Heart left ventricle (tissue), 16 donors: Measurements from ENCODE around the gene FBXL19. TPM values are rescaled to one million over a fixed set of nuclear protein-coding genes. Genes with fewer than 3 reads are reported as not detected.

Source experiments
- ATAC-seq, 4 donors: fragments of 200-7000 bp; cut with Tn5 transposase; one replicate each; pipeline ENCODE4 v1.9.1; 2020 to 2022; ENCODE audit warnings: moderate library complexity in 4 of 4, mild to moderate bottlenecking in 3 of 4, moderate number of reproducible peaks in 1 of 4
- DNase-seq, 5 donors: peaks; one replicate each; pipeline ENCODE4 v3.0.0-alpha.2; 2020
- H3K27ac ChIP-seq, 12 donors: fragments of 200-600 bp; sonication (generic) in 4 of 12; one replicate each; pipeline versions ENCODE4 v1.5.0 to v1.8.0; 2016 to 2022; ENCODE audit warnings: mild to moderate bottlenecking in 2 of 12
- H3K27me3 ChIP-seq, 9 donors: fragments of 200-600 bp; sonication (generic) in 2 of 9; one replicate each; pipeline versions ENCODE4 v1.5.1 to v1.8.0; 2016 to 2022; ENCODE audit warnings: mild to moderate bottlenecking in 3 of 9
- H3K36me3 ChIP-seq, 9 donors: fragments of 200-600 bp; sonication (generic) in 2 of 9; one replicate each; pipeline versions ENCODE4 v1.5.0 to v1.8.0; 2018 to 2022; ENCODE audit warnings: mild to moderate bottlenecking in 2 of 9
- H3K4me1 ChIP-seq, 12 donors: fragments of 200-600 bp; sonication (generic) in 4 of 12; one replicate each; pipeline versions ENCODE4 v1.5.0 to v1.8.0; 2016 to 2022; ENCODE audit warnings: mild to moderate bottlenecking in 3 of 12
- H3K4me3 ChIP-seq, 12 donors: fragments of 200-600 bp; sonication (generic) in 4 of 12; one replicate each; pipeline versions ENCODE4 v1.5.0 to v1.8.0; 2017 to 2022; ENCODE audit warnings: mild to moderate bottlenecking in 9 of 12, moderate library complexity in 4 of 12
- H3K9me3 ChIP-seq, 12 donors: fragments of 200-600 bp; sonication (generic) in 4 of 12; one replicate each; pipeline versions ENCODE4 v1.5.0 to v1.8.0; 2016 to 2022; ENCODE audit warnings: mild to moderate bottlenecking in 1 of 12
- POLR2A ChIP-seq, 2 donors: fragments of 450-650 bp; IDR thresholded peaks; one replicate each; pipeline ENCODE4 v1.6.1; 2017; ENCODE audit warnings: antibody characterized with exemption in 2 of 2, mild to moderate bottlenecking in 2 of 2, moderate library complexity in 2 of 2
- WGBS, 4 donors: extraction: QIAGEN DNeasy Blood & Tissue Kit in 2 of 4; methylation state at CpG; one replicate each; pipeline versions ENCODE4 v1.1.5 to v1.1.7; 2013 to 2018; 5-methylcytosine and 5-hydroxymethylcytosine counted together
- intact Hi-C, 10 donors: fragments of 100-400 bp; cut with DNase I; formaldehyde crosslinking; loops; one replicate each; pipeline versions ENCODE4 v1.11.1 to v1.14.2; 2022
- polyA plus RNA-seq, 2 donors: library from polyadenylated mRNA; stranded (reverse); fragments of 200-250 nt; gene quantifications; one replicate each; pipeline ENCODE4 v1.2.3, GENCODE V29; 2013
- total RNA-seq, 9 donors: library from RNA; depleted of rRNA in 2 of 9; stranded (reverse); fragments of >200 nt in 2 of 9; fragmentation: NEBNext Ultra II Directional in 3 of 9; extraction: Animal tissue kit (Norgen Biotek cat#: 25700) in 3 of 9; gene quantifications; one replicate each; pipeline versions ENCODE4 v1.1.0 to v1.2.4, GENCODE V29; 2016 to 2023
- TF ChIP-seq, protein P1 (sequence below), 12 donors: fragments of 200-600 bp; sonication (generic) in 4 of 12; IDR thresholded peaks; one replicate each; pipeline versions ENCODE4 v1.5.0 to v1.8.0; 2018 to 2022; ENCODE audit warnings: antibody characterized with exemption in 12 of 12, mild to moderate bottlenecking in 5 of 12
- donor health status: ischemic (EF 13 %, LVEDD 7.1; RV severe dilation, severe dysfunction).
- donor health status: healthy with polysubstance abuse.
- donor health status: DM: no; HTN: yes; CAD: no.
- donor health status: DM: no; HTN: no; CAD: no.
- donor health status: ischemic (EF 25% LVEDD 6.9; RV normal size, moderate dysfunction).
- donor health status: ischemic (EF 25% LVEDD 5.7; RV mildly dilated, moderate dysfunction).
- donor health status: healthy.
- donor health status: DM: yes; HTN: yes; CAD: no.
- donor health status: ischemic (EF 35%, LVEDD 5.7; RV mildly dilated, moderate dysfunction).
- donor health status: nonischemic (EF 11% LVEDD 7.7; RV severe dilation, severe dysfunction).
- donor health status: DM: yes; HTN: yes; CAD: no.
- donor health status: PGD.
- donor health status: ischemic (EF 29% LVEDD 5.4; RV normal size, mild dysfunction).
- donor health status: nonischemic (EF 23%, LVEDD 6.1; RV moderate dilation, normal function).

The FBXL19 gene
- total and polyA plus RNA-seq, 11 donors, result 4.5 to 15.5 (median 7.9) TPM

- intact Hi-C loops, result loop anchor here in 5 of 10 donors (2.0 to 10.0 kb wide), 5 partner anchors 19 to 59 kb away; partner anchors contain the start of genes FBXL19 (in 1 of the 5) and SETD1A (in 1 of the 5)
- TF ChIP-seq POLR2A (IDR thresholded peaks at IDR 0.05), result no peak
- TF ChIP-seq, protein P1, sequence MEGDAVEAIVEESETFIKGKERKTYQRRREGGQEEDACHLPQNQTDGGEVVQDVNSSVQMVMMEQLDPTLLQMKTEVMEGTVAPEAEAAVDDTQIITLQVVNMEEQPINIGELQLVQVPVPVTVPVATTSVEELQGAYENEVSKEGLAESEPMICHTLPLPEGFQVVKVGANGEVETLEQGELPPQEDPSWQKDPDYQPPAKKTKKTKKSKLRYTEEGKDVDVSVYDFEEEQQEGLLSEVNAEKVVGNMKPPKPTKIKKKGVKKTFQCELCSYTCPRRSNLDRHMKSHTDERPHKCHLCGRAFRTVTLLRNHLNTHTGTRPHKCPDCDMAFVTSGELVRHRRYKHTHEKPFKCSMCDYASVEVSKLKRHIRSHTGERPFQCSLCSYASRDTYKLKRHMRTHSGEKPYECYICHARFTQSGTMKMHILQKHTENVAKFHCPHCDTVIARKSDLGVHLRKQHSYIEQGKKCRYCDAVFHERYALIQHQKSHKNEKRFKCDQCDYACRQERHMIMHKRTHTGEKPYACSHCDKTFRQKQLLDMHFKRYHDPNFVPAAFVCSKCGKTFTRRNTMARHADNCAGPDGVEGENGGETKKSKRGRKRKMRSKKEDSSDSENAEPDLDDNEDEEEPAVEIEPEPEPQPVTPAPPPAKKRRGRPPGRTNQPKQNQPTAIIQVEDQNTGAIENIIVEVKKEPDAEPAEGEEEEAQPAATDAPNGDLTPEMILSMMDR (IDR thresholded peaks at IDR 0.05), result no peak
- DNase-seq (no peak), ATAC-seq (peak in 1 of 4 donors; percentile 3)
- Histone ChIP-seq H3K9me3 (no peaks in the 10 kb centered on the region), H3K4me3 (peak overlapping the region; percentile 37 to 80 (median 66)), H3K4me1 (peaks cover 0 to 46% (median 33%) of the 10 kb centered on the region in 12 donors), H3K27ac (peak overlapping the region; percentile 94 to 100 (median 98)), H3K27me3 (no peaks in the 10 kb centered on the region), H3K36me3 (peaks cover 0 to 19% (median 17%) of the 10 kb centered on the region in 9 donors)
- 59 to 76% (median 66%) methylated on average over 27 to 32 of the region's 32 CpGs for WGBS, 4 donors
Measured at GRCh38 chr16:30895627-30896260, 27.6 kb upstream of the FBXL19 start.

DNA sequence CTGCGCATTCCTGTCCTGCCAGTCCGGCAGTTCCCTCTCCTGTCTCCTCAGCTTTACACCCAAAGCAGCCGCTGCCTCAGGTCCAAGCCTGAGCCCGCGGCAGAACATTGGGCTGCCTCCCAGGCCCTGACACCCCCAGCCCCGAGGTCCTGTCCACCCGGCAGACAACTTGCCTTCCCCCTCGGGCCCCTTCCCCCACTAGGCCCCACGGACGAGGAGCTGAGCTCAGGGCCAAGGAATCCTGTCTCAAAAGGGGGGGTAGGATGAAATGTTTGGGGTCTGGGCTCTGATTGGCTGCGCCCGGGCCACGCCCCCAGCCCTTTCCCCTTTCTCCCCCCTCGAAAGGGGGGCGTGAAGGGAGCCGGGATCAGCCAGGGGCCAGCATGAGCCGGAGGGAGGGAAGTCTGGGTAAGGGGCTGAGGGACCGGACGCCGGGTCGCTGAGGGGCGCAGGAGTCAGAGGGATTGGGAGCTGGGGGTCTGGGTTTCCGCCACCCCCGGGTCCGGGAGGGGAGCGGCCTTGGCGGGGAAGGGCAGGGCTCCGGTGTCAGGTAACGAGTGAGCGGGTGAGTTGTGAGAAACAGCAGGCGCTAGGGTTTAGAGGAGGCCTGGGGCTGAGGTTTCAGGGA, 27.0 kb upstream of the FBXL19 start, which contains the start of gene CTF1:
TSS of gene CTF1 (plus strand) at position 354 of the 628 bp plus-strand sequence. CDS start at position 384, 30 bp downstream.
- H3K27ac ChIP-seq, result peak within 1 kb of the TSS; percentile 94 to 100 (median 98)
- intact Hi-C loops, result loop anchor here in 4 of 10 donors (2.0 to 10.0 kb wide), 4 partner anchors 22 to 58 kb away; partner anchors contain the start of genes FBXL19 (in 1 of the 4) and SETD1A (in 1 of the 4)
- peaks cover 0 to 48% (median 35%) of the 10 kb centered on the region in 12 donors for H3K4me1 ChIP-seq
- TF ChIP-seq, protein P1 (IDR thresholded peaks at IDR 0.05), result no peak
- TF ChIP-seq POLR2A (IDR thresholded peaks at IDR 0.05), result peak in 1 of 2 donors; percentile 53
- DNase-seq, result peak; percentile 84 to 88 (median 85)
- H3K27me3 ChIP-seq, result no peaks in the 10 kb centered on the region
- H3K4me3 ChIP-seq, result peak within 1 kb of the TSS; percentile 37 to 80 (median 66)
- no peaks in the 10 kb centered on the region for H3K9me3 ChIP-seq
- H3K36me3 ChIP-seq, result peaks cover 0 to 13% (median 11%) of the 10 kb centered on the region in 9 donors
- ATAC-seq, result peak; percentile 72 to 86 (median 75)
- WGBS, 4 donors, result 14 to 23% (median 18%) methylated on average over 29 to 31 of the region's 31 CpGs

DNA sequence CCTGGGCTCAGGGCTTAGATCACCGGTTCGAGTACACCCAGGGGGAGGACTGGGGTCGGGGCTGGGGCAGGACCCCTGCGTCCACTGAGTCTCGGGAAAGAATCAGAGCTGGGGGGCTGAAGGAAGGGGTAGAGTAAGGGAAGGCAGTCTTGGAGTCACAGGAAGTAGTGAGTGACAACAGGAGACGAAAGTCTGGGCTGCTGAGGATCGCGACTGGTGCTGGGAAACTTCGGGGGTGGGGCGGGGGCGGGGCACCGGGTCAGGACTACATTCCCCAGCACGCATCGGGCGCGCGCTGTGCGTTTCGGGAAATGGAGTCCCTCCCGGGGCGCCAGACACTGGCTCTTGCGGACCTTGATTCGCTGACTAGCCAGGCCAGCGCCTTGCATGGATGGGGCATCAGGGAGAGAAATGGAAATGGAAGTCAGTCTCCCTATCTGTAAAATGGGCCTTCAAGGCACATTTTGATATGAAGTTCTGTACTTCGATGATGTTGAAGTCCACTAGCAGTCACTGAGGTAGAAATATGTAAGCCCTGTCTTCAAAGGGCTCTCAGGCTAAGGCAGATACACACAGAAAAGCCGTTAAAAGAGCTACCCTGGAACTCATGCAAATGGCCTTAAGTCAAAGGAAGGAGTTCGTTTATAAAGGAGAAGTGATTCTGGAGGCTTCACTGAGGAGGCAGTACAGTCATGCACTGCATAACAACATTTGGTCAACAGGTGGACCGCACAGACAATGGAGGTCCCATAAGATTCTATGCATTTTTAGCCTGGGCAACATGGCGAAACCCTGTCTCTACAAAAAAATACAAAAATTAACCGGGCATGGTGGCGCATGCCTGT, 26.3 kb upstream of the FBXL19 start:
- peak; percentile 67 to 78 (median 70) for ATAC-seq

More for the DNA sequence above, 26.3 kb upstream of the FBXL19 start:
- DNase-seq, result peak; percentile 91 to 97 (median 94)
- no peaks in the 10 kb centered on the region for H3K9me3 ChIP-seq
- peaks cover 0 to 5% (median 4%) of the 10 kb centered on the region in 9 donors for H3K36me3 ChIP-seq
- TF ChIP-seq, protein P1 (IDR thresholded peaks at IDR 0.05), result no peak
- no peak for TF ChIP-seq POLR2A (IDR thresholded peaks at IDR 0.05)
- peak overlapping the region; percentile 94 to 100 (median 98) for H3K27ac ChIP-seq
- WGBS, 4 donors, result 18 to 28% (median 21%) methylated on average over 20 to 31 of the region's 31 CpGs
- intact Hi-C loops, result loop anchor here in 4 of 10 donors (2.0 to 10.0 kb wide), 4 partner anchors 22 to 58 kb away; partner anchors contain the start of genes FBXL19 (in 1 of the 4) and SETD1A (in 1 of the 4)
- peaks cover 0 to 53% (median 37%) of the 10 kb centered on the region in 12 donors for H3K4me1 ChIP-seq
- H3K27me3 ChIP-seq, result no peaks in the 10 kb centered on the region
- peak overlapping the region; percentile 37 to 80 (median 66) for H3K4me3 ChIP-seq
